HL-60 (cell line): ENCODE measurements around the gene HMX2.
A peak's percentile ranks its signal among the peaks of the same experiment; 100 is the strongest.

Experiments used
- DNase-seq, 2 experiments: peaks; one replicate each; pipeline ENCODE4 v3.0.0-alpha.2; 2010 to 2020; ENCODE audit warnings: low read depth in 1 of 2, low spot score in 1 of 2
- H3K27ac ChIP-seq: fragments of 250-450 bp; sonication (Bioruptor Pico); replicated peaks from 2 replicates; pipeline ENCODE4 v1.5.1; 2020; ENCODE audit warnings: mild to moderate bottlenecking, moderate library complexity
- H3K27me3 ChIP-seq: fragments of 250-450 bp; sonication (Bioruptor Pico); 2 replicates; pipeline ENCODE4 v1.5.1; 2021; ENCODE audit warnings: mild to moderate bottlenecking, moderate library complexity; ENCODE audit not compliant: insufficient read depth, poor library complexity, severe bottlenecking
- H3K4me3 ChIP-seq: replicated peaks from 2 replicates; pipeline ENCODE4 v1.5.1; 2011; ENCODE audit warnings: mild to moderate bottlenecking, control low read depth, low read length; ENCODE audit not compliant: insufficient read depth
- GABPA ChIP-seq: IDR thresholded peaks from 2 replicates; pipeline ENCODE4 v1.6.1; 2012; ENCODE audit warnings: low read depth
- POLR2AphosphoS5 ChIP-seq: IDR thresholded peaks from 2 replicates; pipeline ENCODE4 v1.6.1; 2012; ENCODE audit warnings: low read depth
- SPI1 ChIP-seq: IDR thresholded peaks from 2 replicates; pipeline ENCODE4 v1.6.1; 2012; ENCODE audit warnings: low read depth, mild to moderate bottlenecking, borderline replicate concordance
- TF ChIP-seq, protein P1 (sequence below): IDR thresholded peaks from 2 replicates; pipeline ENCODE4 v1.6.1; 2012; ENCODE audit warnings: low read depth; ENCODE audit not compliant: insufficient replicate concordance
- TF ChIP-seq, protein P2 (sequence below): IDR thresholded peaks from one replicate; pipeline ENCODE4 v1.5.1; 2011; ENCODE audit warnings: low read length, control low read depth, inconsistent platforms; ENCODE audit not compliant: insufficient read depth

HMX2 gene

DNA sequence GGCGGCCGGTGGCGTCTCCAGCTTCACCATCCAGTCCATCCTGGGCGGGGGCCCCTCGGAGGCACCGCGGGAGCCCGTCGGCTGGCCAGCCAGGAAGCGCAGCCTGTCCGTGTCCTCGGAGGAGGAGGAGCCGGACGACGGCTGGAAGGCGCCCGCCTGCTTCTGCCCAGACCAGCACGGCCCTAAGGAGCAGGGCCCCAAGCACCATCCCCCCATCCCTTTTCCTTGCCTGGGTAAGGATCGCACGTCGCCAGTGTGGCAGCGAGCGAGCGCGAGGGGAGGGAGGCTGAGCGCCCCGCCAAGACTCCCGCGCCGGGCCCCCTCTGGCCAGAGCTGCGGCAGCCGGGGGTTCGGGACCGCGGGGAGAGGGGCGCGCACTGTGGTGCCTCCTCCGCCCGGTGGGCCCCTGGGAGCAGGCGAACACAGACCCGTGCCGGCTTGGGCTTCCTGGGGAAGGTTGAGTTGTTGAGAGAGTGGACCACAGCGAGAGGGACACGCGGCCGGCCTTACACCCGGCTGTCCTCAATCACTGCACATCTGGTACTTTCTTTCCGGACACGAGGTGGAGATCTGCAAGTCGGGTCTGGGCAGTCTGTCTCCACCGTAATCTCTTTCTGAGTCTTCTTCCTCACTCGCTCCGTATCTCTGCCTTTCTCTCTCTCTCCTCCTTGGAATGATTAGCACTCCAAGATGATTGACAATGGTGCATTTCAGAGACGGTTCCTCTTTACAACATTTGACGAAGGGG, 652 bp downstream of the HMX2 start:
- TF ChIP-seq SPI1 (no peak), POLR2AphosphoS5 (no peak), GABPA (no peak)
- TF ChIP-seq, protein P1, sequence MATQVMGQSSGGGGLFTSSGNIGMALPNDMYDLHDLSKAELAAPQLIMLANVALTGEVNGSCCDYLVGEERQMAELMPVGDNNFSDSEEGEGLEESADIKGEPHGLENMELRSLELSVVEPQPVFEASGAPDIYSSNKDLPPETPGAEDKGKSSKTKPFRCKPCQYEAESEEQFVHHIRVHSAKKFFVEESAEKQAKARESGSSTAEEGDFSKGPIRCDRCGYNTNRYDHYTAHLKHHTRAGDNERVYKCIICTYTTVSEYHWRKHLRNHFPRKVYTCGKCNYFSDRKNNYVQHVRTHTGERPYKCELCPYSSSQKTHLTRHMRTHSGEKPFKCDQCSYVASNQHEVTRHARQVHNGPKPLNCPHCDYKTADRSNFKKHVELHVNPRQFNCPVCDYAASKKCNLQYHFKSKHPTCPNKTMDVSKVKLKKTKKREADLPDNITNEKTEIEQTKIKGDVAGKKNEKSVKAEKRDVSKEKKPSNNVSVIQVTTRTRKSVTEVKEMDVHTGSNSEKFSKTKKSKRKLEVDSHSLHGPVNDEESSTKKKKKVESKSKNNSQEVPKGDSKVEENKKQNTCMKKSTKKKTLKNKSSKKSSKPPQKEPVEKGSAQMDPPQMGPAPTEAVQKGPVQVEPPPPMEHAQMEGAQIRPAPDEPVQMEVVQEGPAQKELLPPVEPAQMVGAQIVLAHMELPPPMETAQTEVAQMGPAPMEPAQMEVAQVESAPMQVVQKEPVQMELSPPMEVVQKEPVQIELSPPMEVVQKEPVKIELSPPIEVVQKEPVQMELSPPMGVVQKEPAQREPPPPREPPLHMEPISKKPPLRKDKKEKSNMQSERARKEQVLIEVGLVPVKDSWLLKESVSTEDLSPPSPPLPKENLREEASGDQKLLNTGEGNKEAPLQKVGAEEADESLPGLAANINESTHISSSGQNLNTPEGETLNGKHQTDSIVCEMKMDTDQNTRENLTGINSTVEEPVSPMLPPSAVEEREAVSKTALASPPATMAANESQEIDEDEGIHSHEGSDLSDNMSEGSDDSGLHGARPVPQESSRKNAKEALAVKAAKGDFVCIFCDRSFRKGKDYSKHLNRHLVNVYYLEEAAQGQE, result no peak
- TF ChIP-seq, protein P2, sequence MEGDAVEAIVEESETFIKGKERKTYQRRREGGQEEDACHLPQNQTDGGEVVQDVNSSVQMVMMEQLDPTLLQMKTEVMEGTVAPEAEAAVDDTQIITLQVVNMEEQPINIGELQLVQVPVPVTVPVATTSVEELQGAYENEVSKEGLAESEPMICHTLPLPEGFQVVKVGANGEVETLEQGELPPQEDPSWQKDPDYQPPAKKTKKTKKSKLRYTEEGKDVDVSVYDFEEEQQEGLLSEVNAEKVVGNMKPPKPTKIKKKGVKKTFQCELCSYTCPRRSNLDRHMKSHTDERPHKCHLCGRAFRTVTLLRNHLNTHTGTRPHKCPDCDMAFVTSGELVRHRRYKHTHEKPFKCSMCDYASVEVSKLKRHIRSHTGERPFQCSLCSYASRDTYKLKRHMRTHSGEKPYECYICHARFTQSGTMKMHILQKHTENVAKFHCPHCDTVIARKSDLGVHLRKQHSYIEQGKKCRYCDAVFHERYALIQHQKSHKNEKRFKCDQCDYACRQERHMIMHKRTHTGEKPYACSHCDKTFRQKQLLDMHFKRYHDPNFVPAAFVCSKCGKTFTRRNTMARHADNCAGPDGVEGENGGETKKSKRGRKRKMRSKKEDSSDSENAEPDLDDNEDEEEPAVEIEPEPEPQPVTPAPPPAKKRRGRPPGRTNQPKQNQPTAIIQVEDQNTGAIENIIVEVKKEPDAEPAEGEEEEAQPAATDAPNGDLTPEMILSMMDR, result no peak
- no peak for DNase-seq
- Histone ChIP-seq H3K27ac (no peak overlapping the region), H3K4me3 (peak overlapping the region; percentile 23; the same call in 1 of the 2 replicates), H3K27me3 (peaks cover 73% of the 10 kb centered on the region)

DNA sequence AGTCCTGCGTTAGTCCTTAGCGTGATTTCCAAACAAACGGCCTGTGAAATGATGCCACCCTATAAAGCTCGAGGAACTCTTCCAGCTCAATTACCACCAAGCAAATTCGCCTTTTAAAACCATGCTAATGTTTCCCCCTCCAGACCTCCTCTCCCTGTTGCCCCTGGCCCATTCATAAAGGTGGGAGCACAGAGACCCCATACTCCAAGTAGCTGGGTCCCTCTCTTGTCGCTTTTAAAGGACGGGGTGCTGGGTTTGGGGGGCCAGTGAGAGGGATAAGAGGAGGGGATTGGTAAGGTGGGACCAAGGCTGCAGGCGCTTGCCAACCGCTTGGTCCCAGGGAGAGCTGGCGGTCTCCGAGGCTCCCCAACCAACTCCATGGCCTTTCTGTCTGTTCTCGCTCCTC, 1.2 kb downstream of the HMX2 start:
- no peak overlapping the region for H3K27ac ChIP-seq
- TF ChIP-seq GABPA, result no peak
- TF ChIP-seq, protein P1, result no peak
- no peak for TF ChIP-seq SPI1
- TF ChIP-seq, protein P2, result no peak
- no peak for TF ChIP-seq POLR2AphosphoS5
- no peak for DNase-seq
- peaks cover 69% of the 10 kb centered on the region for H3K27me3 ChIP-seq
- no peak overlapping the region for H3K4me3 ChIP-seq

DNA sequence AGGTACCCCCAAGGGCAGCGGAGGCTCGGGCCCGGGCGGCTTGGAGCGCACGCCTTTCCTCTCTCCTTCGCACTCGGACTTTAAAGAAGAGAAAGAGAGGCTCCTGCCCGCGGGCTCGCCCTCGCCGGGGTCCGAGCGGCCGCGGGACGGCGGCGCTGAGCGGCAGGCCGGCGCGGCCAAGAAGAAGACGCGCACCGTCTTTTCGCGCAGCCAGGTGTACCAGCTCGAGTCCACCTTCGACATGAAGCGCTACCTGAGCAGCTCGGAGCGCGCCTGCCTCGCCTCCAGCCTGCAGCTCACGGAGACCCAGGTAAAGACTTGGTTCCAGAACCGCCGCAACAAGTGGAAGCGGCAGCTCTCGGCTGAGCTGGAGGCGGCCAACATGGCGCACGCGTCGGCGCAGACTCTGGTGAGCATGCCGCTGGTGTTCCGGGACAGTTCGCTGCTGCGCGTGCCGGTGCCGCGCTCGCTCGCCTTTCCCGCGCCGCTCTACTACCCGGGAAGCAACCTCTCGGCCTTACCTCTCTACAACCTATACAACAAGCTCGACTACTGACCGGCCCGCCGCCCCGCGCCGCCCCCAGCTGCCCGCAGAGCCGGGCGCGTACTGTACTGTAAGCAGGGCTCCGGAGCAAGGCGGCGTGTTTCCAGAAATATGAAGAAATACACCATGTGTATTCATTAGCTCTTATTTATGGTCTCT, 1.8 kb downstream of the HMX2 start:
- DNase-seq, result no peak
- TF ChIP-seq, protein P2, result no peak
- TF ChIP-seq GABPA, result no peak
- TF ChIP-seq, protein P1, result no peak
- no peak for TF ChIP-seq POLR2AphosphoS5
- no peak for TF ChIP-seq SPI1
- H3K27me3 ChIP-seq, result peaks cover 63% of the 10 kb centered on the region

More for the DNA sequence above, 1.8 kb downstream of the HMX2 start:
- H3K4me3 ChIP-seq, result no peak overlapping the region
- no peak overlapping the region for H3K27ac ChIP-seq
